Activated T-cell treated with anti-CD3 and anti-CD28 coated beads, Interleukin-2, amount 50 U/mL, for 24 hours (primary cell): Measurements from ENCODE around the gene EXTL1.

Experiments used
- DNase-seq: peaks from one replicate; pipeline ENCODE4 v3.0.0-alpha.2; 2020
- H3K27ac Mint-ChIP-seq: 2 replicates; pipeline ENCODE4 v1.8.0; 2020; ENCODE audit warnings: mild to moderate bottlenecking, mixed read lengths
- H3K27me3 Mint-ChIP-seq: 2 replicates; pipeline ENCODE4 v1.8.0; 2020; ENCODE audit warnings: mixed read lengths
- H3K36me3 Mint-ChIP-seq: 2 replicates; pipeline ENCODE4 v1.8.0; 2020; ENCODE audit warnings: low read depth, mixed read lengths
- H3K4me1 Mint-ChIP-seq: 2 replicates; pipeline ENCODE4 v1.8.0; 2020; ENCODE audit warnings: low read depth, mixed read lengths
- H3K4me3 Mint-ChIP-seq: 2 replicates; pipeline ENCODE4 v1.8.0; 2020; ENCODE audit warnings: mild to moderate bottlenecking, moderate library complexity, mixed read lengths
- H3K9me3 Mint-ChIP-seq: 2 replicates; pipeline ENCODE4 v1.8.0; 2020; ENCODE audit warnings: mixed read lengths

The EXTL1 gene

DNA sequence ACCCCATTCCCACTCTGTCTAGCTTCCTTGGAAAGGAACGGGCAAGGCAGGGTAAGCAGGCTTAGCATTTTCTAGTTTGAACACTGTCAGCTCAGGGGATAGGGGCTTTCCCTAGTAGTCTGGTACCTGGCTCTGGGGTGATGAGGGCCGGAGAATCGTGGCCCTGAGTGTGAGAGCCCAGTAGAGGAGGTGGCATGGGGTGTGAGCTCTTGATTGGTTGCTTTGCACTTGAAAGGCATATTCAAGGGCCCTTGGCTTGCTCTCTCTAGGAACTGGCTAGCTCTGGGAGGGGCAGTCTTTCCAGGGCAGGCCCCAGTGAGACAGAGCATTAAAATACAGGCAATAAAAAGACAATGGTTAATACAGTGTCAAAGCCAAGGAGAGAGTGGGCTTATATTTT is 10.8 kb upstream of the EXTL1 start:
- Mint-ChIP-seq H3K27ac (no peak overlapping the region), H3K36me3 (no peaks in the 10 kb centered on the region), H3K27me3 (no peaks in the 10 kb centered on the region), H3K4me1 (no peaks in the 10 kb centered on the region), H3K4me3 (no peak overlapping the region), H3K9me3 (no peaks in the 10 kb centered on the region)
- DNase-seq: no peak

DNA sequence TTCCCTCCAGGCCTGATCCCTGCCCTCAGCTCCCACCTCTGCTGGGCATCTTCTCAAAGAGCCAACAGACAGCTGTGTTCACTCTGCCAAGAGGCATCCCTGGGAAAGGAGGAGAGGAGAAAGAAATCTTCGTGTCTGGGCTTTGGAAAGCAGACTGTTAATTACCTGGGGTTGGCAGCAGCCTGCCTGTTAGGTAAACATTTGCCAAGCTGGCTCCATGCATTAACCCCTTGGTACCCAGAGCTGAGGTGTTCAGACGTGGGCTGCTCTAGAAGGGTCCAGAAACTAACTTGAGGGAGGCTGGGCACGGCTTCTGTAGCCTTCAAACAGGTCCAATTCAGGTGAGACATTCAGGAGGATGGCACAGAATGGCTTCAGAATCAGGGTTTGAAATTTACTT is 8.7 kb upstream of the EXTL1 start:
- Mint-ChIP-seq H3K9me3 (no peaks in the 10 kb centered on the region), H3K27me3 (no peaks in the 10 kb centered on the region), H3K4me3 (no peak overlapping the region), H3K4me1 (peaks cover 11% of the 10 kb centered on the region), H3K27ac (no peak overlapping the region), H3K36me3 (no peaks in the 10 kb centered on the region)
- DNase-seq: no peak

DNA sequence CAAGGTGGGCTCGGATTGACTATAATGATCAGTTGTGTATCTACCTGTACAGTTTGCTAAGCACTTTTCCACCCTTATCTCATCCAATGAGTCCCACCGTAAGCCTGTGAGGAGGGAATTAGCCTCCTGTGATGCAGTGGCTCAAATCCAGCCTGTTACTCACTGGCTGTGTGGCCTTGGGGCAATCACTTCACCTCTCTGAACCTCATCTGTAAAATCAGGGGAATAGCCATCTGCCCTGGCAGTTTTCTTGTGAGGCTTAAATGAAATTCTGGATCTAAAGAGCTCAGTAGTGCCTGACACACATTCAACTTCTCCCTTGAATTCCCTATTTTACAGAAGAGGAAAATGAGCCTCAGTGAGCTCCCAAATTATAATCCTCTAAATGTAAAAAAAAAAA is 7.4 kb upstream of the EXTL1 start:
- no peak overlapping the region for H3K4me3 Mint-ChIP-seq
- H3K36me3 Mint-ChIP-seq: no peaks in the 10 kb centered on the region
- no peaks in the 10 kb centered on the region for H3K27me3 Mint-ChIP-seq

DNA sequence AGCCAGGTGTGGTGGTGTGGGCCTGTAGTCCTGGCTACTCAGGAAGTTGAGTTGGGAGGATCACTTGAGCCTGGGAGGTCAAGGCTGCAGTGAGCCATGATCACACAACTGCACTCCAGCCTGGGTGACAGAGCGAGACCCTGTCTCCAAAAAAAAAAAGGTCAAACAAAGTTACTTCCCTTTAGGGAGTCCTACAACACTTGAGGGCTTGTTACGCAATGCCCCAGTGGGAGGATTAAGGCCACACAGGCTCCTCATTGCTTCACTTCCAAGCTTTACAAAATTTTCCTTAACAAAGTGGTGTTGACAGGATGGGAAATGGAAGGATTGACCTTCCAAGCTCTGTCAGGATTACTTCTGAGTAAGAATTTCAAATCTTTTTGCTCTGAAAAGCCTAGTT is 6.2 kb upstream of the EXTL1 start:
- no peak for DNase-seq
- Mint-ChIP-seq H3K27me3 (no peaks in the 10 kb centered on the region), H3K27ac (no peak overlapping the region), H3K4me1 (peaks cover 18% of the 10 kb centered on the region), H3K4me3 (no peak overlapping the region), H3K36me3 (no peaks in the 10 kb centered on the region), H3K9me3 (no peaks in the 10 kb centered on the region)

More for the DNA sequence above, 7.4 kb upstream of the EXTL1 start:
- Mint-ChIP-seq H3K4me1 (peaks cover 11% of the 10 kb centered on the region), H3K27ac (no peak overlapping the region), H3K9me3 (no peaks in the 10 kb centered on the region)
- DNase-seq: no peak

DNA sequence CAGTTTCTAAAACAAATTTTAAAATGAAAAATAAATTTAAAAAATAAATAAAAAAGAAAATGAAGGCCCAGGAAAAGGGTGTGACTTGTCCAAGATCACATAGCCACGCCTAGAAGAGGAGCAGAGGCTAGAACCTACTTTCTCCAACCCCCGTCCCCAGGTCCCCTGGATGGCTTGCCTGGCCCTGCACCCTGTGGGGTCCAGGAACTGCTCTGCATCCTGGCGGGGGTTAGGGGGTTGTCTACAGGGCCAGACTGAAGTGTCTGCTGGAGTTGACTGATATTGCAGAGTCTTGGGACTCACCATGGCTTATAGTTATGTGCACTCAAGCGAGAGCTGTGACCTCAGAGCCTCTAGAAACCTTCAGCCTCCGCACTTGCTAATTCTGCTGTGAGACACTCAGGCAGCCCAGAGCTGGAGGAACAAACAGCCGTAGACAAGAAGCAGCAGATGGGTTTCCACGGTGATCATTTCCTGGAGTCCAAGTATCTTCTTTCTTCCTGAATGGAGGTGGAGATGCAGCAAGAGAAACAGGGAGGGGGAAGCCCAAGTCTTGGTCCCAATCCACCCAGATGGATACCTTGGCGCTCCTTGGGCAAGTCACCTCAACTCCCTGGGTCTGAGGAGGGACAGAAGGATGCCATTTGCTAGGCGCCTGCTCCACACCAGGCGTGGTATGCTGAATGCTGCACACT is 5.2 kb upstream of the EXTL1 start:
- Mint-ChIP-seq H3K4me3 (no peak overlapping the region), H3K36me3 (no peaks in the 10 kb centered on the region), H3K4me1 (peaks cover 18% of the 10 kb centered on the region), H3K9me3 (no peaks in the 10 kb centered on the region), H3K27me3 (no peaks in the 10 kb centered on the region), H3K27ac (no peak overlapping the region)
- no peak for DNase-seq

DNA sequence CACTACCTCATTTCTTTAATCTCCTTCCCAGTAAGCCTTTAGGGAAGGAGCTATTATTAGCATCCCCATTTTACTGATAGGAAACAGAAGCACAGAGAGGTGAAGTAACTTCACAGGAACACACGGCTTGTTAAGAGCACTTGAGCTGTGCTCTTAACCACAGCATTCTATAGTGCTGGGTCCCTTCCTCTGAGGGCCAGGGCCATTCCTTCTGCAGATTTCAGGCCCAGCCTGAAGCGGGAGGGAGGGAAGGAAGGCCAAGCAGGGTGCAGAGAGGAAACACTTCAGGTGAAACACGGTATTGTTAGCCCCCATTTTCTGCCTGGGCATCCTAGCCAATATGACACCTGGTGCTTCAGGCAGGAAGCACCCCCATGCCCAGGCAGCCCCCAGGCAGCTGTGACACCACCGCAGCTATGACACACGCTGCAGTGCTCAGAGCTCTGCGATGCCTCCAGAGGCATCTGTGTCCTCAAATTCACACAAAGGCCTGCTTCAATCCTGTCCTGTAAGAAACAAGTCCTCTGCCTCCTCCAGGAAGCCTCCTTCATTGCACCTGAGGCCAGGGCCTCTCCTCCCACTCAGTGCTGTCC is 4.5 kb upstream of the EXTL1 start:
- H3K36me3 Mint-ChIP-seq: no peaks in the 10 kb centered on the region
- no peak overlapping the region for H3K4me3 Mint-ChIP-seq
- no peaks in the 10 kb centered on the region for H3K9me3 Mint-ChIP-seq
- H3K4me1 Mint-ChIP-seq: peaks cover 18% of the 10 kb centered on the region
- no peak overlapping the region for H3K27ac Mint-ChIP-seq
- no peak for DNase-seq
- no peaks in the 10 kb centered on the region for H3K27me3 Mint-ChIP-seq

DNA sequence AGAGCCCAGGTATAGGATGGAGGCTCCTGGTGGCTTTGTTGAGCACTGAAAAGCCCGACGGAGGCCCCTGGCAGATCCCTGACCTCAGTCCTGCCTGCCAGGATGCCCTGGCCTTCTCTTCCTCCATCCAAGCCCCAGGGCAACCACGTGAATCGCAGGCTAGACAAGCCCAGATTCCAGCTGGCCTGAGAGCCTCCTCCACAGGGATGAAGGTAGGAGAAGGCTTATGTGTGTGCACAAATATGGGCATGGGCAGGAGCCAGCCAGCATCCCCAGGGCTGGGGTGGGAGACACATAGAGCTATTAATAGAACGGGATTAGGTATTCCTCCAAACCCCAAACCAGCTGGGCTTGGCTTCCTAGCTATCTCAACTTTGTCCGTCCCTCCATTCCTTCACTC is 4.0 kb upstream of the EXTL1 start:
- Mint-ChIP-seq H3K4me3 (no peak overlapping the region), H3K4me1 (peaks cover 18% of the 10 kb centered on the region), H3K9me3 (no peaks in the 10 kb centered on the region), H3K36me3 (no peaks in the 10 kb centered on the region), H3K27me3 (no peaks in the 10 kb centered on the region), H3K27ac (no peak overlapping the region)
- DNase-seq: no peak

DNA sequence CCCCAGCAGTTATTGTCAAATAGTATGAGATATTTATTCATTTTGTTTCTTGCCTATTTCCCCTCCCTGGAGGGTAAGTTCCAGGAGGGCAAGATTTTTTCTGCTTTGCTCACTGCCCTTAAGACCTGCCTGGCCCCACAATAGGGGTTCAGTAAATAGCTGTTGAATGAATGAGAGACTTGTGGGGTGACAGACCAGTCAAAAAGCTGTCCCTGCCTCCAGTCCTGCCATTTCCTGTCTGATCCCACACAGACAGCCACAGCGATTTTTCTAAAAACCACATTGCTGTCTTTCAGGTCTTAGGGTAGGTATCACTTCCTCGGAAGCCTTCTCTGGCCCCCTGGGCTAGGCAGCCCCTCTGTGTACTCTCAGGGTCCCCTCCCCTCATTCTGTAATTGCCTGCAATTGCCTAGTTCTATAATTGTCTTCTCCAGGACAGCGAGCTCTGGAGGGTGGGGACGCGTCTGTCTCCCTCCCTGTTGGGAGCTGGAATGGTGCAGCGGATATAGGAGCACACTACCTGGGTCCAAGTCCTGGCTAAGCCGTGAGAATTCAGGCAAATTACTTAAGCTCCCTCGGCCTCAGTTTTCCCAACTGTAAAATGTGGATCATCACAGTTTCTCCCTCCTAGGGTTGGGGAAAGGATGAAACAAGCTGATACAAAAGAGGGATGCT is 1.8 kb upstream of the EXTL1 start:
- H3K27me3 Mint-ChIP-seq: no peaks in the 10 kb centered on the region
- no peak for DNase-seq
- no peak overlapping the region for H3K4me3 Mint-ChIP-seq
- no peak overlapping the region for H3K27ac Mint-ChIP-seq
- H3K36me3 Mint-ChIP-seq: no peaks in the 10 kb centered on the region
- no peaks in the 10 kb centered on the region for H3K9me3 Mint-ChIP-seq
- H3K4me1 Mint-ChIP-seq: peaks cover 18% of the 10 kb centered on the region

DNA sequence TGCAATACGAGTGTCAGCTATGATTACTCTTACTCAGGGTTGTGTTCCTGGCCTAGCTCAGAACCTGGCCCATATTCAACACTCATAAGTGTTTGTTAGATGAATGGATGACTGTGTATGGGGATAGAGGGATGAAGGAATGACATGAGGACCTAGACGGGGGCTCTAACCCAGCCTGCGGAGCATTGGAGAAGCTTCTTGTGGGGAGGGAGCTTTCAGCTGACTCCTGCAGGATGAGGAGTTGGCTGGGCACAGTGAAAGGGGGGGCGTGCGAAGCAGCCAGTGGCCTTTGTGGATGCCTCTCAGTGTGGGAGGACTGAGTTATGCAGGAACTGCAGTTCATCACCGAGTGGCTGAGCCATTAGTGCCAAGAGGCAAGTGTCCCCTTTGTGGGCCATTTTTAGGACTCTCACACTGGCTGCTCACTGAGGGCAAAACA is 1.2 kb upstream of the EXTL1 start:
- H3K36me3 Mint-ChIP-seq: no peaks in the 10 kb centered on the region
- H3K27me3 Mint-ChIP-seq: no peaks in the 10 kb centered on the region
- DNase-seq: no peak
- H3K9me3 Mint-ChIP-seq: no peaks in the 10 kb centered on the region
- no peak overlapping the region for H3K4me3 Mint-ChIP-seq
- H3K4me1 Mint-ChIP-seq: peaks cover 18% of the 10 kb centered on the region
- H3K27ac Mint-ChIP-seq: no peak overlapping the region

DNA sequence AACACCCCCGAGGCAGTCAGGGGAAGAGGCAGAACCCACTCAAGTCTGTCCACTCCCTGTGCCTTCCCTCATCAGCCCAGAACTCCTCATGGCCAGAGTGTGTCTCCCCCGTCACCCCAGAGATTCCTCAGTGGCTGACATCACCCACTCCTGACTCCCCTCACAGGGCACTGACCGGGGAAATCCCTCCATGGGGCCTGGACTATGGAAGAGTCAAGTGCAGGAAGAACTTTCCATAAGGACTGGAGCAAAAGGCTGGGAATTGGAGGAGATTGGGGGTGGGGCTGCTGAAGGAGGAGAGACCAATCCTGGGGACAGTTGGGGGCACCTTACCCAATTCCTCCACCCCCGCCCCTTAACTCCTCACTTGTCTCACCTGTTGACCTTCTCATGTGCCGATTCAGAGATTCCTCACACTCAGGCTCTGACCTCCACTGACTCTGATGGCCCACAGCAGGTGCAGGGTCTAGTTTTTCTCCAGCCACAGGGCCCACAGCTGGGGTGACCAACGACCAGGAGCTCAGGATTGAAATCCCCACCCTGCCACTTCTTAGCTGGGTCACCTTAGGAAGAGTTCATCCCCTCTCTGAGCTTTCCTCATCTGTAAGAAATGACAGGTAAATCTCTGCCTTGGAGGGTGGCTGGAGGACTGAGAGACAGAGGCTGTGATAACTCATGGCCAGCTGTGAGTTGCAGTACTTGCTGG is 481 bp upstream of the EXTL1 start:
- no peak for DNase-seq
- Mint-ChIP-seq H3K27ac (no peak overlapping the region), H3K36me3 (no peaks in the 10 kb centered on the region), H3K4me1 (peaks cover 18% of the 10 kb centered on the region), H3K9me3 (no peaks in the 10 kb centered on the region), H3K4me3 (no peak overlapping the region), H3K27me3 (no peaks in the 10 kb centered on the region)

DNA sequence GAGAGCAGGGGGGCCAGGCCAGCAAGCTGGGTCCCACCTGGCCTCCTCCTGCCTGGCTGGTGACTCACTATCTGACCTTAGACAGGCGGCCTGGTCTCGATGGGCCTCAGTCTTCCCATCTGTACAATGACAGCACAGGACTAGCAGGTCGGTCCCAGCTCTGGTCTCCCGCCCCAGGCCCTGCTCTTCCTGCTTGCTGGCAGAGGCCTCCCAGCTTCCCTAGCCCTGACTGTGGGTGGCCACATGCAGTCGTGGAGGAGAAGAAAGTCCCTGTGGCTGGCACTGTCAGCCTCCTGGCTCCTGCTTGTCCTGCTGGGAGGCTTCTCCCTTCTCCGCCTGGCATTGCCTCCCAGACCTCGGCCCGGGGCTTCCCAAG is 817 bp downstream of the EXTL1 start:
- Mint-ChIP-seq H3K4me3 (no peak overlapping the region), H3K9me3 (no peaks in the 10 kb centered on the region), H3K4me1 (peaks cover 8% of the 10 kb centered on the region), H3K27ac (no peak overlapping the region), H3K27me3 (no peaks in the 10 kb centered on the region), H3K36me3 (no peaks in the 10 kb centered on the region)
- no peak for DNase-seq

DNA sequence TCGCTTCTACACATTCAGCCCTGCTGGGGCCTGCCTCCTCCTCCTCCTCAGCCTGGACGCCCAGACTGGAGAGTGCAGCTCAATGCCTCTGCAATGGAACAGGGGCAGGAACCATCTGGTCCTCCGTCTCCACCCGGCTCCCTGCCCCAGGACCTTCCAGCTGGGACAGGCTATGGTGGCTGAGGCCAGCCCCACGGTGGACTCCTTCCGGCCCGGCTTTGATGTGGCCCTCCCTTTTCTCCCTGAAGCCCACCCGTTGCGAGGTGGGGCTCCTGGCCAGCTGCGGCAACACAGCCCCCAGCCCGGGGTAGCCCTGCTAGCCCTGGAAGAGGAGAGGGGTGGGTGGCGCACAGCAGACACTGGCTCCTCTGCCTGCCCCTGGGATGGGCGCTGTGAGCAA is 1.4 kb downstream of the EXTL1 start:
- Mint-ChIP-seq H3K4me3 (no peak overlapping the region), H3K27ac (no peak overlapping the region), H3K36me3 (no peaks in the 10 kb centered on the region), H3K9me3 (no peaks in the 10 kb centered on the region), H3K27me3 (no peaks in the 10 kb centered on the region), H3K4me1 (peaks cover 11% of the 10 kb centered on the region)
- DNase-seq: no peak

DNA sequence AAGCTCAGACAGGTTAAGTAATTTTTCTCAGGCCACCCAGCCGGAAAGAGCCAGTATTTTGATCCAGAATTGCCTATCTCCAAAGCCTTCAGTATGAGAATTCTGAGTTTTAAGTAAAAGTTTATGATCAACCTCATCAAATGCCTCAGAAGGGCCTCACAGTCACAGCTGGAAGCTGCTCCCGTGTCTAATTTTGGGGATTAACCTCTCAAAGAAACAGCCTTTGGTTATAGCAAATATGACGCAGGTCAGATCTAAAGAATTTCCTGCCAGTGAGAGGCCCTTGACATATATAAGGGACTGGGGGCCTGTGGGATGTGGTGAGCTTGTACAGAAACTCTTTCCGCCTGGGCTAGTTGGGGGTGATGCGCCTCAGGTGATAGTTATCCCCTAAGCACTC is 2.3 kb downstream of the EXTL1 start:
- no peak for DNase-seq
- Mint-ChIP-seq H3K9me3 (no peaks in the 10 kb centered on the region), H3K27me3 (no peaks in the 10 kb centered on the region), H3K36me3 (no peaks in the 10 kb centered on the region), H3K4me1 (peaks cover 11% of the 10 kb centered on the region), H3K27ac (no peak overlapping the region), H3K4me3 (no peak overlapping the region)

DNA sequence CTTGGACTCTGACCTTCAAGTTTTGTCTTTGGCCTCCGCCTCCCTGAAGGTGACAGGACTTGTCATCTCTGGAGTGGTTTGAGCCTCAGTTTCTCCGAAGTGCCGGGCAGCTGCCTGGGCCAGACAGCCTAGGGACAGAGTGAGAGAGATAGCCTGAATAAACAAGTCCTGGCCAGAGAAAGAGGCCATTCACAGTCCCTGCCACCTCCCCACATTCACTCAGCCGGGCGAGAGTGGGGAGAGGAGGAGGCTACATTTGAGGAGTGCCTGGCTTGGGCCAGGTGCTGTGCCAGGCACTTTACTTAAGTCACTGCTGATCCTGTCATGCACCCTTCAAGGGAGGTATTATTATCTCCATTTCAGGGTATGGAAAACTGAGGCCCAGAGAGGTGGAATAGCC is 3.5 kb downstream of the EXTL1 start:
- no peaks in the 10 kb centered on the region for H3K9me3 Mint-ChIP-seq
- no peaks in the 10 kb centered on the region for H3K36me3 Mint-ChIP-seq
- DNase-seq: no peak
- no peak overlapping the region for H3K4me3 Mint-ChIP-seq
- H3K27ac Mint-ChIP-seq: no peak overlapping the region
- H3K27me3 Mint-ChIP-seq: no peaks in the 10 kb centered on the region
- peaks cover 6% of the 10 kb centered on the region for H3K4me1 Mint-ChIP-seq

DNA sequence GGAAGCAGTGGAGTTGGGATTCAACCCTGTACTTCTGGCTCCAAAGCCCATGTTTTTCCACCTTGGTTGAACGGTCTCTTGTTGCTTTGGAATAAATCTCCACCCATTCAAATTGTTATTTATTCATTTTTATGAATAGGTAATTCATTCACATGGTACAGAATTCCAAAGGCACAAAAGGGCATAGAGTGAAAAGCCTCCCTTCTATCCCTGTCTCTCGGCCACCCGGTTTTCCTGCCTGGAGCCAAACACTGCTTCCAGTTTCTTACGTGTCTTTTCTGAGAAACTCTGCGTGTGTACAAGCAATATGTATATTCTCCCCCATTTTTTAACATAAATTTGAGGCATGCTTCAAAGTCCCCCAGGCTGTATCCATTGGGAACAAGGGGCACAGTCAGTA is 3.9 kb downstream of the EXTL1 start:
- Mint-ChIP-seq H3K4me1 (peaks cover 4% of the 10 kb centered on the region), H3K4me3 (no peak overlapping the region), H3K36me3 (no peaks in the 10 kb centered on the region), H3K27ac (no peak overlapping the region), H3K9me3 (no peaks in the 10 kb centered on the region), H3K27me3 (no peaks in the 10 kb centered on the region)
- no peak for DNase-seq
